ENCODE measurements around the gene NEK11. TPM values are rescaled to one million over a fixed set of nuclear protein-coding genes. Genes with fewer than 3 reads are reported as not detected.

Gene NEK11
- total and polyA plus RNA-seq, 2 donors (not counting 3 experiments of a cell fraction or from before 2014, with no cell fraction given) = 1.7 to 4.3 TPM

Small RNAs within 50 kb of the gene (small RNA-seq; reads per million reads assigned to genes)
- gene RNU6-726P (ENCODE audit: insufficient read depth, insufficient read length, low read depth, low replicate concordance) = not detected

Other genes starting within 250 kb of the NEK11 start
- gene ATP2C1, start 132.8 kb upstream of the NEK11 start, total RNA-seq = 73.3 and 79.5 TPM in 2 replicates
- gene ATP2C1, start 132.8 kb upstream of the NEK11 start, polyA plus RNA-seq = 36.9 and 50.1 TPM in 2 replicates
- gene ASTE1, start 52 bp upstream of the NEK11 start, total RNA-seq = 5.8 and 6.7 TPM in 2 replicates
- 4.1 and 4.4 TPM in 2 replicates for gene ASTE1, start 52 bp upstream of the NEK11 start, polyA plus RNA-seq